GM18505 (cell line): ENCODE data around the gene PTGER4.

Source experiments
- ATAC-seq: cut with Tn5 transposase; IDR thresholded peaks from one replicate; pipeline ENCODE4 v1.9.1; 2021; ENCODE audit not compliant: unreplicated experiment
- POLR2A ChIP-seq: IDR thresholded peaks from 4 replicates; pipeline ENCODE4 v1.6.1; 2011; ENCODE audit warnings: borderline replicate concordance; ENCODE audit not compliant: insufficient read depth, insufficient read length; ENCODE audit errors: extremely low read depth

The PTGER4 gene

DNA sequence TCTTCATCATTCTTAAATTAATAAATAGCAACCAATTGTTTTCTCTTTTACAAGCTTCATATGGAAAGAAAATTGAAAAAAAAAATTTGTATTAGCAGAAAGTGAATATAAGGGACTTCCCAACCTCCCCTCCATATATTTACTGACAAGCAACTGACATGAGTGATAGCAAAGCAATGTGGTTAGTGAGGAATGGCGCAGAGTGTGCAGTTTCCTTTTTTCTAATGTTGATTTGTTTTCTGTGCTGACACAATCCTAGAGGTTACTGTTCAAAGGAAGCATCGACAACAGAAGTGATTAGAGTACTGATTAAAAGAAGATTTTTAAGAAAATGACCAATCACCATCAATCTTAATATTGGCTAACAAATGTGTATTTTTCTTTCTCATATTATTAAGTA is 1.7 kb upstream of the PTGER4 start:
- ATAC-seq: no peak

DNA sequence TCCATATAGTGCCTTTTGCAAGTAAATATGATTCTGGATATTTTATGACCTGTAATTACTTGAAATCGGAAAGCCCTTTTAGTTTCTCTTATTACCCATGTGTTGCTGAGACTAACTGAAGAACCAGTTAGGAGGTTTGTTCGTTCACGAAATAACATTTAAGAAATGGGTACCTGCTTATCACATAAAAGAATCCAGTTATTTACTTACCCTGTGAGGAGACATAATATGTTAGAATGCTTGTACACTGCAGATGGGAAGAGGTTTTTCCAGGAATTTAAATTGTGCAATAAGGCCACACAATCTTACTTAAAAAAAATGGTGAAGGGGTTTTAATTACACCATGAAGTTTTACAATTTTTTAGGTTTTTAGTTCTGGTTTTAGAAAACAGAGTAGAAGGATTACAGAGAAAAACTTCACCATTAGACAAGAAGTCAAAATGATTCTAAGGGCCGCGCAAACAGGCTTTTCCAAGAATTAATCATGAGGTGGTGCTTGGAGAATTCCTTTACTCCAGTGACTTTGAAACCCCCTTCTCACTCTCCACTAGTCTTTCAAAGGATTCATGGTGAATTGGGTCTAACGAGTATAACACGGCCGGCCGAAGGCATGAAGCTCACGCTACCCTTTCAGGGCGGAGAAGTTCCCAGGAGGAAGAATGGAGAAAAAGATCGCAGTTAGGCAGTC is 1.1 kb upstream of the PTGER4 start:
- no peak for TF ChIP-seq POLR2A
- ATAC-seq: no peak

More for the DNA sequence above, 1.7 kb upstream of the PTGER4 start:
- no peak for TF ChIP-seq POLR2A

DNA sequence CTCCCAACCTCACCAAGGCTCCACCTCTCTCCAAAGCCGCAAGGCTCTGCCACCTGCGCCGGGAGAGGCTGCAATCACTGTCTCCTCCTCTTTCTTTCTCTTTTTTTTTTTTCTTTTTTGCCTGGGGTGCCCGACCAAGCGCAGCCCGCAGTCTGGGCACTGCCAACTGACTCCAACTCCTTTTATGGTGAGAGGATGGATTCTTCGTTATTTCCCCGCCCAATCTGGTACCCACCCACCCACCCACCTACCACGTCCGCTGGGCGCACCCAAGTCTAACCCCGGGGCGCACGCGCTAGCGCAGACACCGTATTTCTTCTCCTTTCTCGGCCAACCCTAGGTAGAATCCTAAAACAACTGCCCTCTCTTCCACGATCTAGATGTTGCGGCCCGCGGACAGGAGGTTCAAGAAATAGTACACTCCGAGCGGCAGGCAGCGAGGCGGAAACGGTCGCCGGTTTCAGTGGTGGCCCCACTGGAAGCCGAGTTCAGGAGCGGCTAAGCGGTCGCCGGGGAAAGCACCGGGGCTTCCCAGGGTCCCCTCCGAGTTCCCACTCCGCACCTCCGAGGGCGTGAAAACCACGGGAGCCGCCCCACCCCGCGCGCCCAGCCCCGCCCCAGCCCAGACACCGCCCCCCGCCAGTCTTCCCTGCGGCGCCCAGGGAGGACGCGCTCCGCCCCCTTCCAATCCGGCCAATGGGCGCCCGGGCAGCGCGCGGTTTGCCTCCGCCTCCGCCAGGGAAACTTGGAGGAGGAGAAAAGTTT is 385 bp upstream of the PTGER4 start:
- no peak for TF ChIP-seq POLR2A
- peak; percentile 70 for ATAC-seq

- TF ChIP-seq POLR2A: no peak
- no peak for ATAC-seq
Observed at GRCh38 chr5:40680741-40681362, 1.1 kb downstream of the PTGER4 start.

GRCh38 chr5:40681363-40682153 is 1.8 kb downstream of the PTGER4 start:
- ATAC-seq: peak; percentile 23
- TF ChIP-seq POLR2A: no peak

DNA sequence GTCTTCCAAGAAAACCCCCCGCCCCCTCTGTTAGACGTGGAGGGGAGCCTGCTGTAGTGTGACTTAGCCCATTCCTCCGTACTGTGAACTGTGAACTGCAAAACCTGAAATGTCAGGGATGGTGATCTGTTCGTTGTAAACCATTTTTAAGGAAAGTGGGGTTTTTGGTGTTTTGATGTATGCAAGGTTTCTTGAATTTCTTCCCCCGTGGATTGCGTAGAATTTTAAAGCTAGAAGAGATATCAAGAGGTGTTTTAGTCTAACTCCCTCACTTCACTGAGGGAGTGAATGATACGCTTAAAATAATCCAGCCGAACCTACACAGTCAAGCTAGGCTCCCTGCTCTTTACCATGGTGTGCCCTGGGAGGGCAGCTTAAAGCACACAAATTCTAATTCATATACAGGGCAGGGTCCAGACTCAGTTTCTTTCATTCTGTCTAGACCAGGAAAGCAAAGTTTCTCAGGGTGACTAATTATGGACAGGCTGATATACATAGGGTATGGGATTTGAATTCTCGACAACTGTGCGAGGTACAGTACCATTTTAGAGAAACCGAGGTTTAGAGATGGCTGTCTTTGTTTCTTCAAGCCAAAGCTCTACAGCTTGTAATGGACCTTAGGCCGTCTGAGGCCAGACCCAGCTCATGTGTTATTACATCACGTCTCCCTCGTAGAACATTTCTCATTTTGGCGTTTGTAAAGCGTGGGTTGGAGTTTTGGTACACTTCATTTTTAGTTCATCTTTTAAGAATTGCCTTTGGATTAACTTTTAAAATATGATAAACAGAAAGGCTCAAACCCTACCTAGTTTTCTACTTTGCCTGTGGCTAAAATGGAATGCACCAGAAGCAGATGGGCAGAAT is 2.7 kb downstream of the PTGER4 start:
- TF ChIP-seq POLR2A: no peak
- ATAC-seq: no peak

- no peak for TF ChIP-seq POLR2A
Observed at GRCh38 chr5:40683305-40683704, 3.6 kb downstream of the PTGER4 start.

DNA sequence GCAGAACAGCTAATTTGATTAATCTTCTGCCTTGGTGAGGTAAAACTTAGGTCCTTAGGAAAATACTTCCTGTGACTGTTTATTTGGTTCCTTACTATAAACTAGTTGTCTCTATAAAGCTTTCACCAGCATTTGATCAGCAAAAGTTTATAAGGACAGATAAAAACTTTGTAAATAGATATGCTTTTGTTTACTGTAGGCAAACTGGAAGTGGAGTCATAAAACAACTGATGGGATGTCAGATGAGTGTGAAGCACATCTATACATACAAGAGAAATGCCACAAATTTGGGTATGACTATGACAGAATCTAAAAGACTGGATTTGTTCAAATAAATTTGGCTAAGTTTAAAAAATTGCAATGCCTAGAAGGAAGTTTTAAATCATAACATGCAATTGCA is 5.5 kb downstream of the PTGER4 start:
- no peak for TF ChIP-seq POLR2A

More at GRCh38 chr5:40683305-40683704, 3.6 kb downstream of the PTGER4 start:
- ATAC-seq: no peak

GRCh38 chr5:40685976-40686486 is 6.3 kb downstream of the PTGER4 start:
- TF ChIP-seq POLR2A: no peak
- ATAC-seq: no peak

More for the DNA sequence above, 5.5 kb downstream of the PTGER4 start:
- ATAC-seq: no peak

- no peak for TF ChIP-seq POLR2A
- ATAC-seq: no peak
Observed at GRCh38 chr5:40687321-40687720, 7.6 kb downstream of the PTGER4 start.

DNA sequence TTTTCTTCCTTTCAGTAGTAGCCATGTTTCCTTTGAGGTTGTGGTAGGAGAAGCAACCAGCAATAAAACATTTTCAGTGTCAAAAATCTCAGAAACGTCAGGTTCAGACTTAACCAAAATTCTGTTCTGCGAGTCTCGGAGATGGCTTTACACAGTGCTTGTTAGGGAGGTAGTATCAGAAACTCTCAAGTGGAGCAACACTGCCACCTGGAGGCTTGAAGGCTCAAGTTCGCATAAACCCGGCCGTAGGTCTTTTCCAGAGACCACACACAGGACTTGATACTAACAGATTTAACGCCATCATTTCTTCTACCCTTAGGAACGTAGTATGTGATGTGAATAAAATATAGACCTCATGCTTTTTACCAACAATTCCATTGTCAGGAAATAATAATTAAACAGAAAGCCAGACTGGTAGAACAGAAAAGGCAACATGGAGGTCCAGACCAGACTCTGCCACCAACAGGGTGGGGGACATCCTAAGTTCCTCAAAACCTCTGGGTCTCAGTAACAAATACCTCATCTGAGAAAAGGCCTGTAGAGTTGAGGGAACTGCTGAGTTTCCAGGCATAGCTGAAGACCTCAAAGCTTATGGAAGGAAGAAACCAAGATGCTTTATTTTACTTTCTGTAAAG is 8.5 kb downstream of the PTGER4 start:
- peak; percentile 85 for ATAC-seq

More for the DNA sequence above, 8.5 kb downstream of the PTGER4 start:
- no peak for TF ChIP-seq POLR2A
